ENCODE results near the gene IL13.

- no peak for TF ChIP-seq CTCF (IDR thresholded peaks at IDR 0.05)
- TF ChIP-seq POLR2AphosphoS5 (IDR thresholded peaks at IDR 0.05): no peak
- TF ChIP-seq POLR2A (IDR thresholded peaks at IDR 0.05; ENCODE audit: low read depth): no peak
- TF ChIP-seq EP300 (IDR thresholded peaks at IDR 0.05): no peak
Measured at GRCh38 chr5:132629230-132629944, 28.6 kb upstream of the IL13 start.

All from esophagus muscularis mucosa (tissue), 4 donors.